ENCODE results near the gene MIDN. TPM values are rescaled to one million over a fixed set of nuclear protein-coding genes. Genes with fewer than 3 reads are reported as not detected.

The MIDN gene
- total and polyA plus RNA-seq, 8 donors: 34.3 to 115 (median 58.9) TPM

- Histone ChIP-seq H3K9me3 (no peaks in the 10 kb centered on the region), H3K4me1 (no peaks in the 10 kb centered on the region), H3K27me3 (peaks cover 38 to 97% of the 10 kb centered on the region in 2 donors), H3K4me3 (no peak overlapping the region), H3K27ac (no peak overlapping the region), H3K36me3 (no peaks in the 10 kb centered on the region)
- ATAC-seq (no peak), DNase-seq (no peak)
- intact Hi-C loops (cut with DNase I): no loop called here
- no peak for TF ChIP-seq CTCF (IDR thresholded peaks at IDR 0.05)
These were observed 39.8 kb downstream of the MIDN start for GRCh38 chr19:1288226-1288612.

- no peaks in the 10 kb centered on the region for H3K4me1 ChIP-seq
- no peak for ATAC-seq
- TF ChIP-seq CTCF (IDR thresholded peaks at IDR 0.05): no peak
- no peaks in the 10 kb centered on the region for H3K36me3 ChIP-seq
- peaks cover 38 to 97% of the 10 kb centered on the region in 2 donors for H3K27me3 ChIP-seq
- H3K9me3 ChIP-seq: no peaks in the 10 kb centered on the region
- intact Hi-C loops (cut with DNase I): no loop called here
- H3K27ac ChIP-seq: no peak overlapping the region
- no peak overlapping the region for H3K4me3 ChIP-seq
- peak in 1 of 4 donors; percentile 75 for DNase-seq
These were observed 40.7 kb downstream of the MIDN start for GRCh38 chr19:1288833-1289685.

- H3K4me1 ChIP-seq: no peaks in the 10 kb centered on the region
- ATAC-seq (no peak), DNase-seq (no peak)
- peaks cover 35 to 97% of the 10 kb centered on the region in 2 donors for H3K27me3 ChIP-seq
- no peak overlapping the region for H3K27ac ChIP-seq
- H3K36me3 ChIP-seq: no peaks in the 10 kb centered on the region
- H3K4me3 ChIP-seq: no peak overlapping the region
- no peak for TF ChIP-seq CTCF (IDR thresholded peaks at IDR 0.05)
- H3K9me3 ChIP-seq: no peaks in the 10 kb centered on the region
- intact Hi-C loops (cut with DNase I): no loop called here
These were observed 41.3 kb downstream of the MIDN start for GRCh38 chr19:1289686-1290025.

GRCh38 chr19:1290196-1290702, 41.9 kb downstream of the MIDN start:
- Histone ChIP-seq H3K27ac (no peak overlapping the region), H3K9me3 (no peaks in the 10 kb centered on the region), H3K4me3 (no peak overlapping the region), H3K36me3 (no peaks in the 10 kb centered on the region), H3K27me3 (peaks cover 37 to 97% of the 10 kb centered on the region in 2 donors), H3K4me1 (no peaks in the 10 kb centered on the region)
- intact Hi-C loops (cut with DNase I): no loop called here
- no peak for TF ChIP-seq CTCF (IDR thresholded peaks at IDR 0.05)
- DNase-seq (no peak), ATAC-seq (no peak)

- intact Hi-C loops (cut with DNase I): no loop called here
- no peak for ATAC-seq
- H3K4me3 ChIP-seq: no peak overlapping the region
These were observed 42.6 kb downstream of the MIDN start for GRCh38 chr19:1290703-1291651.

More at GRCh38 chr19:1290703-1291651, 42.6 kb downstream of the MIDN start:
- DNase-seq: no peak
- Histone ChIP-seq H3K9me3 (no peaks in the 10 kb centered on the region), H3K36me3 (no peaks in the 10 kb centered on the region), H3K27me3 (peaks cover 38 to 100% of the 10 kb centered on the region in 2 donors), H3K27ac (no peak overlapping the region), H3K4me1 (peaks cover 3 to 4% of the 10 kb centered on the region in 2 donors)
- TF ChIP-seq CTCF (IDR thresholded peaks at IDR 0.05): no peak
